GM21786 (cell line): ENCODE measurements around the gene PDCD4.

Experiments
- ATAC-seq: cut with Tn5 transposase; IDR thresholded peaks from one replicate; pipeline ENCODE4 v1.9.1; 2021; ENCODE audit not compliant: unreplicated experiment

PDCD4 gene

DNA sequence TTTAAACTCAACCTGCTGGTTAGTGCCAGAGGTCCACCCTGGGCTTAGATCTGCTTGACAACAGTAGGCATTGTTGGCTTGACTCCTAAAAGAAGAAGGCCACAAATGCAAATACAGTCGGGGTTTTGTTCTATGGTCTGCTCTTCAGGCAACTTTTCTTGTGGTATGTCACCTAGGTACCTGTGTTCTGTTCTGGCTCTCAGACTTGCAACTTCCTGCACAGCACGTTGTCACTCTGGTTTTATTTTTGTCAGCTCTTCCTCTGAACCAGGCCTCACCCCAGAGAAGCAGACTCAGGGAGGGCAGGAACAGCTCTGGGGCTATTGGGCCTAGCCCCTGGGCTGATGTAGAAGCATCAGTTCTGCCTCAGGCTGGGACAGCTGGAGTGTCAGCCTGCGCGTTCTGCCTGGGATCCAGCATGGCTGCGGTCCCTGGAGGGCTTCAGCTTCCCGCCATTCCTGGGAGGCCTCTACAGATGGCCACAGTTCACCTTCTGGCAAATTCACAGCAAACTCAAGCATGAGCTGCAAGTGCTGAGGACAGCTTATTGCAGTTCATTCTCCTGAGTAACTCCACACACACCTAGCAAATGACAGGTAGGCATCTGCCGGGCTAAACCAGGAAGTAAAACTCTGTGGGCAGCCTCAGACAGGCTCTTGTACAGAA is 11.0 kb upstream of the PDCD4 start:
- peak; percentile 46 for ATAC-seq

DNA sequence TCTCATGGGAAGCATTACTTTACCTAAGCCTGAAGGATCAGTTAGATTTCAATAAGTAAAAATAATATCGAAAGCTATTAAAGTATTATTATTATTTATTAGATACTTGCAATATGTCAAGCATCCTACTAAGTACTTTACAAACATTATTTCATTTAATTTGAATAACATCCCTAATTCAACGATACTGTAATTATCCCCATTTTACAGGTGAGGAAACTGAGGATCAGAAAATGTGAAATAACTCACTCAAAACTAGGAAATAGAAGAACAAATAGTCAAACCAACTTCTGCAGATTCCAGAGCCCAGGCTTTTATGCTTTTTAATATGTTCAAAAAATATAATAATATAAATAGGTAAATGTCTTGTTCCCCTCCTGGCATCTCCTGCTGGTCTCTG is 10.3 kb upstream of the PDCD4 start:
- ATAC-seq, result no peak

DNA sequence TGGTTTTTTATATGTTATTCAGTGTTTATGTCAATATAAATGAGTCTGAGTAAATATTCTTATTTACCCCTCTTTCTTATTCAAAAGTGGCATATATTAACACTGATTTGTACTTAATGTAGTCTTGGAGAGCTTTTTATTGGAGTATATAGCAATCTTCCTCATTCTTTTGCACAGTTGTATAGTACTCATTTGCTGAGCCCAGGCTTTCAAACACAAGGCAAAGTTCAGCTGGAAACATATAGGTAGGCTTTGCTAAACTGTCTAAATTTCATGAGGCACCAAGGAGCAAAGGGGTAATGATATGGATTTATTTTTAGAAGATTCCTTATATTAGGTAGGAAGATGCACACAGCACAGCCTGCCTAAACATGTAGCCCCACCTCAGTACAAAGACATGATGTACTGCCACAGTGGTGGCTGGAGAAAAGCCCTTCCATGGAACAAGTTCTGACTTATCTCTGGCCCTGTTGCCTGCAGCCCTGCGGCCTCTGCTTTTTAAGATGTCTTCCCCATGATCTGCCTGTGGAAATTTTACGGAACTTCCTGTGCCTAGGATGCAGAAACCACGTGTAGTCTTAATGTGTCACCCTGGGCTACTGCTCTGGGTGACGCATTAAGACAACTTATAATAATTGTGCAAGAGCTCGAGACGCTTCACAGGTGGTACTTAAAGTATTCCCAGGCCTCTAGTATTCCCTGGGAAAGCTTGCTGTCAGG is 9.6 kb upstream of the PDCD4 start:
- no peak for ATAC-seq

DNA sequence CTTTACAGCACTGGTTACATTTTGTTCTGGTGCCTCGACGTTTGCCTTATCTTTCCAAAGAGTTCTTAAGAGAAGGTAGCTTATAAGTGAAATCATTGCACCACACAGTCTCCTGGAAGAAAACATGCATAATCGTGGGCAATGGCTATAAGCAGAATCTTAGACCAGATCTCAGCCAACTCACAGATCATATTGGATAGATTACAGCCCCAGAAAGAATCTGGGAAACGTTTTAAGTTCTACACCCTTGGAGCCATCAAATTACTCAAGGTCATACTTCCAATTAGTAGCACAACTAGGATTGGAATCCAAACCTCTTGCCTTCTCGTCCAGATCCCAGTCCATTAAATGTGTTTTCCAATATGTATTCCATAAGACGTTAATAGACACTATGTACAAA is 8.8 kb upstream of the PDCD4 start:
- no peak for ATAC-seq

DNA sequence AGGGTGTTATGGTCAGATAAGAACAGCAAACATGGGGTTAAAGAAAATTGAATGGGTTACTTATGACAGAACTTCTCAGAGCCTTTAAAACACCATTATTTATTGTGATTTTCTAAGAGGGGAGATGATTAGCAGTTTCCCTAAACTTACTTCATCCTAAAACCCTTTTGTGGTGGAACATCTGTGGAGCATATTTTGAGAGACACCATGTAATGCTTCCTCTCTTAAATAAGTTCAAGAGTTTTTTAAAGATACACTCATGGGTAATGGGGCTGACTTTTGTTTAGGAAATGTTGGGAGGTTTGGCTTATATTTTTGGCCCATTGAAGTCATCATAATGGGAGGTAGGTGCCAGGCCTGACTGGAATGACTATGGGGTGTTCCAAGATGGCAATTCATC is 8.4 kb upstream of the PDCD4 start:
- ATAC-seq, result no peak

DNA sequence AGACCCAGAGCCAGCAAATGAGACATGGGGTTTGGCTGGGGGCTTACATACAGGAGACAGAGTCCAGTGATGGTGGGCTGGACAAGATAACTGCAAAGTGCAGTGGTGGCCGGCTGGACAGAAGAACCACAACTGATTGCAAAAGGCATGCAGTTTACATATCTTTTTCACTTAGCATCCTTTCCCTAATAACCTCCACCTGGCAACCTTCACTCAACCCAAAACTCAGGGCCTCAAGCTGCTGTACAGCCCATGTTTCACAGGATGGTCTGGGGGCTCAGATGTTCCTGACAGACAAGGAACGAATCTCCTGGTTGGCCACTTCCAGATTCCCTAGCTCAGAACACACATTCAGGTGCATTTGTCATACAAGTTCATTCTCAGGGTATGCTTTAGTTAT is 7.8 kb upstream of the PDCD4 start:
- no peak for ATAC-seq

DNA sequence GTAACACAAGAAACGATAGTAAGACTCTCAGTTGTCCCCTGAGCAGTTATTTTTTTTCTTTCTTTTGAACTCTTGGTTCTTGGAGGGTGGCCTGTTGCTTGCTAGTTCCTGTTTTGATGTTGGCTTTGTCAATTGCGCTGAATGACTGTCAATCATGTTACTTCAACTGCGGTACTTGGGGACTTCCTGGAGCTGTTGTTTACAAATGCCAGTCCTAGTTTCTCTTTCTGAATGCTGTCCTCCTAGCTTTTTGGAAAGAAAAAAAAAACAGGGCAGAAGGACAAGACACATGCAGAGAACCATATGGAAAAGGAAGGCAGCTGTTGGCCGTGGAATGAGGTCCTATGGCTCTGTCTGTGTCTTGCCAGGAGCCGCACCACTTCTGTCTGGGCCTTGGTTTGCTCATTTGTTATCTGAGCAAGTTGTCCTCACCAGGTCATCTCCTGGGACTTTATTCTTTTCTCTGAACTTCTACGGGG is 7.0 kb upstream of the PDCD4 start:
- ATAC-seq, result peak; percentile 54

DNA sequence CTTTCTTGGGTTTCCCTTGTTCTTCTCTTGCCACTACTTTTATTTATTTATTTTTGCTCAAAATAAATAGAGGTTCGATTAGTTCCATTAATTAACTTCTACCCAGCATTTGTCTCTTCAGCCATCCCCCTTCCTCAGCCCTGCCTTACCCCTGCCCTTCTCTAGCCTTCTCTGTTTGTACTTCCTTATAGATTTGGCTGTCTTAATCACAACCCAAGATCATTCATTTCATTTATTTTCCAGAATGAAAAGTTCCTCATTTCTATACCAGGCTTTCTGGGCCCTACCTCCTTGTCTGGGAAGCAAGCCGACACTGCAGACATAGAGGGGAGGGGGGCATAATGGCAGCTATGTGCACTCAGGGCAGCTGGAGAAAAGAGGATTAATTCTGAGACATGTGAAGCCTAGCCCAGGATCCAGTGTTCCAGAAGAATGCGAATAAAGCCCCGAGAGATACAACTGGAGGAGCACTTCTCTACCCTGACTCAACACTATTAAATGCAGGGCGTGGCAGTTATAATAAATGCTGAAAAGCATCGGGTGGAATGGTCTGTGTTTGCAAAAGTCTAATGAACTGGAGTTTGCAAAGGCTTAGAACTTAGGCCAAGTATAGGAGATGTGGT is 6.4 kb upstream of the PDCD4 start:
- ATAC-seq, result no peak

DNA sequence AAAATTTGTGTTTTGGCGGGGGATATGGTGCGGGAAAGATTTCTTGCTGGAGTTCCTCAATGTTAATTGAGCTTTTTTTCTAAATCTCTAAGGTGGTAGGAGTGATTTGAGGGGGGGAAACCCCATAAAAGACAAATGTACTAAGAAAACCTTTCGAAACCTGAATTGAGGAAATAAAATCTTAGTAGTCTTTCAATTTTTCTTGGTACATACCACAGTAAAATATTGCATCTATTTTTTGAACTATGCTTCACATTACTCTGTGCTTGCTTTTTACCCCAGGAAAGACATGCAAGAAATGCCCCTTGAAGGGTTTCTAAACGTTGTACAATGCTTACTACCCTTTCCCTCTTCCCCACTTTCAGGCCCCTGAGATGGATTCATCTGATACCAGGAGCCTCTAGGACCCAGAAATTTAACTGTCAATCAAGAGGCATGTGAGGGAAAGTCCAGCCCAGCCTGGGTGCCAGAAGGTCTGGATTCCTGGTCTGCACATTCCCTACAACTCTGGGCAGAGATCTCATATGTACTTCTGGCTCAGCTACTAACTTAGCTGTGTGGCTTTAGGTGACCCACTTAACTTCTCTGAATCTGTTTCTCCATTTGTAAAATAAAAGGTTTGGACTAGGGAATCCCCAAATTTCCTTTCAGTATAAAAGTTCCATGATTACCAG is 5.8 kb upstream of the PDCD4 start:
- ATAC-seq, result peak; percentile 22

DNA sequence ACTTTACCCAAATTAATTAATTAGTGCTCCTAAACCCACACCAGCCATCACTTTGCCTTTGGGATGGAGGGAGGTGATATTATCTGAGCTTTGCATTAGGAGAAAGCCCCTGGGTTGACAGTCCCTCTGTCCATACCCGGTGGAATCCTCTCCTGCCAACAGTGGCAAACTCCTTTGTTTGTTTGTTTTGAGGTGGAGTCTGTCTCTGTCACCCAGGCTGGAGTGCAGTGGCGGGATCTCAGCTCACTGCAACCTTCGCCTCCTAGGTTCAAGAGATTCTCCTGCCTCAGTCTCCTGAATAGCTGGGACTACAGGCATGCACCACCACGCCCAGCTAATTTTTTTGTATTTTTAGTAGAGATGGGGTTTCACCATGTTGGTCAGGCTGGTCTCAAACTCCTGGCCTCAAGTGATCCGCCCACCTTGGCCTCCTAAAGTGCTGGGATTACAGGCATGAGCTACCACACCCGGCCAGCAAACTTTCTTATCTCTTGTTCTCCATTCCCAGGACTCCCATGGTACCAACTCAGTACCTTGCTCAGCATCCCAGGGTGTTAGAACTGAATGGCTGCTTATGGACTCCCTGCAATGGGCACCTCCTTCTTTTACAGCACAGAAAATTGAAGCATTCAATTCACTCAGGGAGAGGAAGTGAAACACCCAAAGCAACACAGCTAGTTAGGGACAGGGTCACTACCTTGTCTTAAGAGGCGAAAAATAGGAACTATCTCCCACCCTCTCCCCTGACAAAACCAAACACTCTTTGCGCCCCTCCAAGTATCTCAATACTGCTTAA is 4.5 kb upstream of the PDCD4 start:
- ATAC-seq, result peak; percentile 31

DNA sequence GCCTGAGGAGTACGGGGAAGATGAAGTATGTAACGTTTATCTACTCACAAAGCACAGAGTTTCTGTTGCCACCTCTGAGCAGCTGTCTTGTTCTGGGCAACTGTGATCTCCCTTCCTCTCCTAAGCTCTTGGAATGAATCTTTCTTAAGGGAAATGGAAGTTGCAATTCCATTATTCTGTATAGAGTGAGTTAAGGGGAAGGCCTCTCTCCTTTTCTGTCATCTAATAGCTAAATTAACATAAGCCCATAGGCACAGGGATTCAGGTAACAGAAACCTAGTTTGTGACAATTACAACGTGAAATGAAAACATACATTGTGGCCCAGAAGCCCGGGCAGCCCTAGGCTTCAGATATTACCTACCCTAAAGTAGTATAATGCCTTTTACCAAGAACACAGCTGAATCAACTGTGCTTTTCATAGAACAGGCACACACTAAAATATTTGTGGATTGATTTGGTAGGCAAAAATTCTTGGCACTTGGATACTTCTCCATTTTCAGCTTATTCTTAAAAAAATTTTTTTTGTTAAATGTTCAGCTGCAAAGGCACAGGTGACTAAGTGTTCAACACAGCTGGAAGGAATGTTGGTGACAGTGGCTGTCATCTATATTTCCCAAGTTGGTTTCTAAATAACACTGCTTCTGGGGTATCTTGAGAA is 3.8 kb upstream of the PDCD4 start:
- no peak for ATAC-seq

DNA sequence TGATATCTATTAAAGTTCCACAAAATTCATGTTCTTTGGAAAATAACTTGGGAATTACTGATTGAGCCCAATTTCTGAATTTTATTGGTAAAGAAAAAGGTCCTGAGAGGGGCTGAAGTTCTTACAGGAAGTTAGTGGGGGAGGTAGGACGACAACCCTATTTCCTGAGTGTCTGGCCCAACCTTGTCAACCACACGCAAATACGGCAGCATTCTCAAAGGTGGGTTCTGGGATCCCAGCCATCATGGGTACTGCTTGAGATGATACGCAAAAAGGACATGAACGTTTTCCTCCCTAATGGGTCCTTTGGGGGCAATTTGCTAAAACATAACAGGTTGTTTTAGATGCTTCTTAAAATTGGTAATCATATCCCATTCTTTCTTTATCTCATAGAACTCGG is 2.7 kb upstream of the PDCD4 start:
- no peak for ATAC-seq

DNA sequence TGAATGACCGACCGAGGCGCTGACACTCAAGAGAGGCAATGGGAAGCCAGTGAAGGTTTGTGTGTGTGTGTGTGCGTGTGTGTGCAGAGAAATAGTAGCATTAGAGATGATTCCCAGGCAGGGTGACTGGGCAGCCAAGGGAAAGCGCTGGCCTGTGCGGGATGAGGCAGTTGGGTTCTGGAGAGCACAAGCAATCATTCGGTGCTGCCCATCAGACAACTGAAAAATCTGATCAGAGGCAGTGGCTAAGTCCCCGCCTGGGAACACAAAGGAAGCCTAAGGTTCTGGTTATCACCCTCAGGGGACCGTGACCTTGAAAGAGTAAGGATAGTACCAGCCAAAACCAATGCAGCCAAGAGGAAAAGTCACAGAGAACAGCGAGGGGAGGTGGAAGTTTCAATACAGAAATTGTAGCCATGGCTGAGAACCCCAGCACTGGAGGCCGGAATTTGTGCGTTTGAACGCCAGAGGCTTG is 868 bp upstream of the PDCD4 start:
- ATAC-seq, result no peak

DNA sequence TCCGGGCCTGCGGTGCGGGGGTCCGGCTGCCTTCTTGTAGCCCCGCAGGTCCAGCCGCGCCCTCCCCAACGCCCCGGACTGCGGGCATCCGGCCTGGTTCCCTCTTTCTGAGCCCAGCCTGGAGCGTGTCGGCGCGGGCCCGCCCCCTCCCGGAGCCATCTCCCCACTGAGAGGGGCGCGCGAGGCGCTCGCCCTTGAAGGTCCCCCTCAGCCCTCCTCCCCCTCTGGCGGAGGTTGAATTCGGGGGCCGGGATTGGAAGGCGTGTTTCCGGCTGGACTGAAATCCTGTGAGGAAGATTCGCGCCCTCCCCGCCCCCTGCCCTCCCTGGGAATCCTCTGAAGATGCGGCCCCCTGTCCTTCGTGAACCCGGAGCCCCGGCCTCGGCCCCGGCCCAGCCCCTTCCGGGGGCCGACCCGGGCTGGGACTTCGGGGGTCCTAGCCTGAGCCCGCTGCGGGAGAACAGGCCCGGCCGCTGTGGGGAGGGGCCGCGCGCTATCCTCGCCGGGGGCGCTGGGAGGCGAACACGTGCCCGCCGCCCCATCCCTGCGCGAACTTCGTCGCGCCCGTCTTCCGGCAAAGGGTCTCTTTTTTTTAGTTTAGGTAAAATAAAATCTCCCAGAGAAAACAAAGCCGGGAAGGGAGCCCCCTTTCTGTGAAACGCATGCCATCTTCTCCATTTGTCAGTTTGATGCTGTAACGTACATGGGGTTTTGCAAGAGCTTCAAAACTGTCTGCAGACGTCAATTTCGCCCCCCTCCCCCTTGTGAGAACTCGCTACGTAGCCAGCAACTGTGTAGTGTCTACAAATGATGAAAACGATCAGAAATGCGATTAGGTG is 636 bp downstream of the PDCD4 start:
- peak; percentile 38 for ATAC-seq

DNA sequence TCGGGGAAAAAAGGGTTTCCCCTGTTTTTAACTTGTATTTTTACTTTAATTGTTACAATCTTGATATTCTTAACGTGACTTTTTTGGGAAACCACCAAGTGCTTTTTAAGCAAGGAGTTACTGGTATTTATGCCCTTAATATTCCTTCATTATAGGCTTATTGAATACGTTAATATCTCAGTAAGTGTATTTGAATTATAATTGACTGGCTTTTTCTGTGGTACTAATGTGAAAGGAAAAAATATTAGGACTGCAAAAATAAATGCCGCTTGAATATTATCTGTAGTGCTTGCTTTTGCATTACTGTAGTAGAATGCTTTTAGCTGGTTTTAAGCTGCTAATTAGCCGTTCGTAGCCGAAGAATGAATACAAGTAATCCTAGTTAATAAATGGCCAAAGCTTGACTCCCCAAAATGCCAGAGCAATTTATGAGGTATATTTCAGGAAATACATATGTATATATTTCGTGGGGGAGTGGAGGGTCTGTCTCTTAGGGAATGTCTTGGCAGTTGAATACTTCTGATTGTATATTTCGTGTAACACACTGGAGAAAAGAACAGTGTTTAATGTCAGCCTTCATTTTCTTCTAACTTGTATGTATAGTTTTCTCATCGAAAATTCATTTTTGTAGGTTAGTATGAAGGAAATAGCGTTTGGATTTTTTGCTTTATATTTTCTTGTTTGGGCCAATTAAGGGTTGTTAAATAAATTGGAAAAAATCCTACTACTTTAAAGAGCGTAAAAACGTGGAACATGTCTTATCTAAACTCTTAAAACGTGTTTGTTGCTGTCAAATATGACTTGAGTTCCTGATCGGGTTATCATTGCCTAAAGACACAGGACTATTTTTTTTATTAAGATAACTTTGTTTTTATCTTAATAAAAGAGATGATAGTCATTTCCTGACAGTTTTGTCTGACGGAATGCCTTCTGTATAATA is 1.5 kb downstream of the PDCD4 start:
- ATAC-seq, result no peak

DNA sequence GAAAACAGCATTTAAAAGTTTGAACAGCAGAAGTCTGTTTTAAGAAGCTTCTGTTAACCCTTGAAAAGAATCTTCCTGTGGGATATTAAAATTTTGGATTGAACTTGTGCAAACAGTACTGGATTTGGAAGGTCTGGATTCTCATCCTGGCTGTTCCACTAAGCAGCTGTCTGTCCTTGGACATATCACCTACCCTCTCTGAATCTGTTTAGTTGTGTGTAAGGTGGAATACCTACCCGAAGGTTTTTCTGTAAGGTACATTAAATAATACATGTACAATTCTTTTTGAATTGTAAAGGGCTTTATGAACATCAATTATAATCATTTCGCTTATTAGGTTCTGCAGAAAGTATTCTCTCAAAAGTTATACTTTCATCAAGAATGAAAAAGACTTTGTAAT is 2.2 kb downstream of the PDCD4 start:
- no peak for ATAC-seq

DNA sequence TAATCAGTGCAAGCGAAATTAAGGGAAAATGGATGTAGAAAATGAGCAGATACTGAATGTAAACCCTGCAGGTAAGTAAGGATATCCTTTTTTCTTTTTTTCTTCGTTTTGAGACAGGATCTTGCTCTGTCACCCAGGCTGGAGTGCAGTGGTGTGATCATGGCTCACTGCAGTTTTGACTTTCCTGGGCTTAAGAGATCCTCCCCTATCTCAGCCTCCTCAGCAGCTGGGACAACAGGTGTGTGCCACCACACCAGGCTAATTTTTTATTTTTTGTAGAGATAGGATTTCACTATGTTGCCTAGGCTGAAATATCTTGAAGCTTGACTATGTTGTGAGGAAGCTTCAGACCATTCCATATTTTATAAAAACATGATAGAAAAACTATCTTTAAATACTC is 4.3 kb downstream of the PDCD4 start:
- no peak for ATAC-seq

DNA sequence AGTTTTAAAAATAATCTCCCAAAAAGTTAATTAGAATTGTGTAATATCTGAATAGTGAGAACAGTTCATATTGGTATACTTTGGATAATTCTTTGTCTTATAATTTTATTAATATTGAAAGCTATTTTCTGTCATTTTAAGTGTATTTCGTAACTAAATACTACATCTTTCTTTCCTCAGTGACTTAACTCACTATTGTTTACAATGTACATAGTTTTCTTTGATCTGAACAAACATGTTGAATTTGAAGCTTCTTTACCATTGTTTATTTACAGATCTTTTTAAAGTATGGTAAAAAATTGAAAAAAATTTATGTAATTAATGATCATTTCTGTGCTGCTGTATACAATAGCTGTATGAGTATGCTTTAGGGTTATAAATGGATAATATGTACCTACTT is 5.1 kb downstream of the PDCD4 start:
- ATAC-seq, result no peak
